SU-DHL-6 (cell line): ENCODE measurements around the gene AURKAIP1.

Experiments used
- H2AFZ ChIP-seq: fragments of 200-600 bp; sonication (generic); 2 replicates; pipeline ENCODE4 v1.6.1; 2014; ENCODE audit warnings: low read depth, mild to moderate bottlenecking, moderate library complexity, mixed read lengths, antibody characterized with exemption, low read length; ENCODE audit not compliant: severe bottlenecking
- H3F3A ChIP-seq: fragments of 200-600 bp; shearing (Covaris generic); 2 replicates; pipeline ENCODE4 v1.6.0; 2016; ENCODE audit warnings: antibody characterized with exemption, mild to moderate bottlenecking; ENCODE audit not compliant: insufficient read depth
- H3K27ac ChIP-seq: fragments of 200-600 bp; sonication (generic); 2 replicates; pipeline ENCODE4 v1.5.1; 2016; ENCODE audit warnings: low read depth, mild to moderate bottlenecking, low read length, moderate library complexity, mixed read lengths
- H3K27me3 ChIP-seq: fragments of 200-600 bp; sonication (generic), shearing (Covaris generic); 2 replicates; pipeline ENCODE4 v1.6.0; 2014; ENCODE audit warnings: mild to moderate bottlenecking, low read length
- H3K36me3 ChIP-seq: fragments of 200-600 bp; sonication (generic); 2 replicates; pipeline ENCODE4 v1.6.1; 2014; ENCODE audit warnings: mild to moderate bottlenecking, low read length, mixed read lengths
- H3K4me2 ChIP-seq: fragments of 300-600, 200-600 bp; shearing (Covaris generic), sonication (generic); 2 replicates; pipeline ENCODE4 v1.6.0; 2014; ENCODE audit warnings: low read length, low read depth, mild to moderate bottlenecking; ENCODE audit not compliant: poor library complexity, severe bottlenecking
- H3K4me3 ChIP-seq: fragments of 200-600 bp; sonication (generic); 2 replicates; pipeline ENCODE4 v1.5.1; 2014; ENCODE audit warnings: antibody characterized with exemption, low read length, mild to moderate bottlenecking, mixed read lengths; ENCODE audit not compliant: insufficient read depth, poor library complexity, severe bottlenecking
- H3K79me2 ChIP-seq: fragments of 200-600 bp; sonication (generic); 2 replicates; pipeline ENCODE4 v1.6.1; 2014; ENCODE audit warnings: mild to moderate bottlenecking, low read length, moderate library complexity; ENCODE audit not compliant: insufficient read depth
- H3K9ac ChIP-seq: fragments of 200-600 bp; sonication (generic); 2 replicates; pipeline ENCODE4 v1.7.0; 2014; ENCODE audit warnings: mild to moderate bottlenecking, low read length
- H3K9me2 ChIP-seq: fragments of 200-600 bp; sonication (generic); replicated peaks from 2 replicates; pipeline ENCODE4 v1.6.1; 2014; ENCODE audit warnings: low read length; ENCODE audit not compliant: insufficient read depth
- H3K9me3 ChIP-seq: fragments of 200-600 bp; sonication (generic); 2 replicates; pipeline ENCODE4 v1.6.1; 2014; ENCODE audit warnings: low read length, mixed read lengths; ENCODE audit not compliant: insufficient read depth
- H4K20me1 ChIP-seq: fragments of 200-600 bp; sonication (generic); 2 replicates; pipeline ENCODE4 v1.6.1; 2014; ENCODE audit warnings: low read depth, mild to moderate bottlenecking, antibody characterized with exemption, low read length, moderate library complexity, mixed read lengths
- CTCF ChIP-seq: fragments of 200-600 bp; sonication (generic); IDR thresholded peaks from one replicate; pipeline ENCODE4 v1.5.1; 2017; ENCODE audit warnings: antibody characterized with exemption, mild to moderate bottlenecking, low read length, moderate library complexity; ENCODE audit not compliant: insufficient read depth, poor library complexity, severe bottlenecking
- EZH2phosphoT487 ChIP-seq: fragments of 200-600 bp; sonication (generic), shearing (Covaris generic); conservative IDR thresholded peaks from 2 replicates; pipeline ENCODE4 v1.6.1; 2018; ENCODE audit warnings: mild to moderate bottlenecking, antibody characterized with exemption, low read length, moderate library complexity, mixed read lengths

AURKAIP1 gene

GRCh38 chr1:1374929-1375662 is at the start of gene AURKAIP1:
Gene AURKAIP1 (minus strand): TSS chr1:1375207. CDS start chr1:1374756, 451 bp downstream.
- no peaks in the 10 kb centered on the region for H3K36me3 ChIP-seq
- H4K20me1 ChIP-seq: no peaks in the 10 kb centered on the region
- H3K4me2 ChIP-seq: peak within 1 kb of the TSS; percentile 90
- peak within 1 kb of the TSS; percentile 99 for H3K9ac ChIP-seq
- H3K9me3 ChIP-seq: no peaks in the 10 kb centered on the region
- no peaks in the 10 kb centered on the region for H3K9me2 ChIP-seq
- H3K27me3 ChIP-seq: no peaks in the 10 kb centered on the region
- H3K27ac ChIP-seq: peak within 1 kb of the TSS; percentile 63
- no peak for TF ChIP-seq EZH2phosphoT487
- TF ChIP-seq CTCF: no peak
- H2AFZ ChIP-seq: peak within 1 kb of the TSS; percentile 72
- H3K79me2 ChIP-seq: peaks cover 18% of the 10 kb centered on the region
- peak within 1 kb of the TSS; percentile 97 for H3K4me3 ChIP-seq
- H3F3A ChIP-seq: peaks cover 19% of the 10 kb centered on the region

DNA sequence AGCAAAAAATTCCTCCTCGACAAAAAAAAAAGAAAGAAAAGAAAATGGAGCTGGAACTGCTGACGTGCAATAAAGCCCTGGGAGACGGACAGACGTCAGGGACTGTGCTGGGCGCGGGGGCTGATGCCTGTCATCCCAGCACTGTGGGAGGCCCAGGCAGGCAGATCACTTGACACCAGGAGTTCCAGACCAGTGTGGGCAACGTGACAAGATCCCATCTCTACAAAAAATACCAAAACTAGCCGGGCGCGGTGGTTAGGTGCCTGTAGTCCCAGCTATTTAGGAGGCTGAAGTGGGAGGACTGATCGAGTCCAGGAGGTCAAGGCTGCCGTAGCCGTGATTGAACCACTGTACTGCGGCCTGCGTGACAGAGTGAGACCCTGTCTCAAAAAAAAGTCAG is 49.7 kb upstream of the AURKAIP1 start:
- Histone ChIP-seq H3K9me3 (no peaks in the 10 kb centered on the region), H3K27ac (no peak overlapping the region), H2AFZ (no peak overlapping the region), H3K9me2 (no peaks in the 10 kb centered on the region), H3F3A (no peaks in the 10 kb centered on the region), H3K4me3 (no peak overlapping the region), H3K79me2 (no peaks in the 10 kb centered on the region), H3K4me2 (no peak overlapping the region), H4K20me1 (no peaks in the 10 kb centered on the region), H3K27me3 (no peaks in the 10 kb centered on the region), H3K36me3 (no peaks in the 10 kb centered on the region), H3K9ac (no peak overlapping the region)
- no peak for TF ChIP-seq EZH2phosphoT487
- TF ChIP-seq CTCF: no peak

- H3K27ac ChIP-seq: no peak overlapping the region
- H2AFZ ChIP-seq: no peak overlapping the region
These were observed 48.2 kb upstream of the AURKAIP1 start for GRCh38 chr1:1423245-1423597.

More at GRCh38 chr1:1423245-1423597, 48.2 kb upstream of the AURKAIP1 start:
- H3K36me3 ChIP-seq: no peaks in the 10 kb centered on the region
- TF ChIP-seq EZH2phosphoT487 (no peak), CTCF (no peak)
- H3K27me3 ChIP-seq: no peaks in the 10 kb centered on the region
- no peaks in the 10 kb centered on the region for H3K9me3 ChIP-seq
- no peak overlapping the region for H3K9ac ChIP-seq
- H3K79me2 ChIP-seq: no peaks in the 10 kb centered on the region
- H3K9me2 ChIP-seq: no peaks in the 10 kb centered on the region
- no peak overlapping the region for H3K4me3 ChIP-seq
- no peaks in the 10 kb centered on the region for H3F3A ChIP-seq
- no peak overlapping the region for H3K4me2 ChIP-seq
- no peaks in the 10 kb centered on the region for H4K20me1 ChIP-seq
